Endometrial microvascular endothelial cells (primary cell): Measurements from ENCODE around the gene TKTL1. TPM values are rescaled to one million over a fixed set of nuclear protein-coding genes. Genes with fewer than 3 reads are reported as not detected.

Experiments
- in situ Hi-C: cut with HindIII; loops from 2 replicates; pipeline ENCODE4 v1.10.0; 2017; ENCODE audit warnings: low sequenced_read_pairs, low pct_unique_long_range_greater_than_20kb; ENCODE audit errors: inconsistent ontology term
- total RNA-seq: library from RNA; depleted of rRNA; stranded (reverse); fragments of >200 nt; gene quantifications from one replicate; pipeline ENCODE4 v1.2.3, GENCODE V29; 2015; ENCODE audit errors: inconsistent ontology term

TKTL1 gene
- total RNA-seq, 1 donor from 2014 or later: not detected

GRCh38 chrX:154355776-154356140, 60.2 kb downstream of the TKTL1 start:
- in situ Hi-C loops: no loop called here

GRCh38 chrX:154356596-154356995, 61.0 kb downstream of the TKTL1 start:
- in situ Hi-C loops: no loop called here

DNA sequence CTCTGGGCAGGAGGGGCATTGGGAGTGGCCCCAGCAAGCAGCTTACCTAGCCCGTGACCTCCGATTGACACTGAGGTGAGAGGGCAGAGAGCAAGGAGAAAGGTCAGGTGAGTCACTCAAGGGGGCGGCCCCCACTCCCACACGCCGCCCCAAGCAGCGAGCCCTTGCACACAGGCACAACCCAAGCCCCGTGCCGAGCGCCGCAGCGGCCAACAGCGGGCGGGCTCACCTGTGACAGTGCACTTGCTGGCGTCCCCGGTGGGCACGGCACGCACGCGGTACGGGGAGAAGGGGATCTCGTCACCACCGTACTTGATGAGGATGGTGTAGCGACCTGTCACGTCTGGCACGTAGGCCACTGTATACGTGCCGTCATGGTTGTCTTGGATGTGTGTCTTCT, 61.6 kb downstream of the TKTL1 start:
- in situ Hi-C loops: no loop called here

DNA sequence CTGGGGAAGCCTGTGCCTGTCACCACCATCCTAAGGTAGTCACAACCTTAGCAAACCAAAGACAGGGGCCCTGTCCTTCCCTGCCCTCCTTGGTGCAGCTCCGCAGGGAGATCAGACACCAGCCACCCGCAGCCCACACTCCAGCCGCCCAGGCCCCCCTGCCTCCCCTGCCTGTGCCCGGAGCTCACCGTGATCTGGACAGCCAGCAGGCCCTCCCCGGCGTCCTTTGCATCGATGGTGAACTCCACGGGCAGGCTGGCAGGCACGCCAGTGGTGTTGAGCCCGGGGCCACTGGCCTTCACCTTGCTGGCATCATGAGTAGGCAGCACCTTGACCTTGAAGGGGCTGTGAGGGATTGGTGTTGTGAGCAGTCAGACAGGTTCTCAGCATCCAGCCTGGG, 62.4 kb downstream of the TKTL1 start:
- in situ Hi-C loops: no loop called here

DNA sequence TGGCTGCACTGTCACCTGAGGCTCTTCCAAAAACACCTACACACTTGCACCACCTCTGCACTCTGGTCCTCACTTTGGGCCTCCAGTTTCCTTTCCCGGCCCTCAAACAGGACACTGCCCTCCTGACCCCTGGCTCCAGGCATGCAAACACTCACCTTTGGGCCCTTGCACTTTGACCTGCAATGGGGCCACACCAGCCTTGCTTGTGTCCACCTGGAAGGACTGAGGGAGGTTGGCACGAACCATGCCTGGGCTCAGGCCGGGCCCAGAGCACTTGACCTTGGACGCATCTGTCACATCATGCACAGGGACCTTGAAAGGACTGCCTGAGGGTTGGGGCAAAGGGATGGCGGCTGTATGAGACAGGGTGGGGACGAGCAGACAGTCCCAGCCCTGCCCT, 63.2 kb downstream of the TKTL1 start:
- in situ Hi-C loops: no loop called here

DNA sequence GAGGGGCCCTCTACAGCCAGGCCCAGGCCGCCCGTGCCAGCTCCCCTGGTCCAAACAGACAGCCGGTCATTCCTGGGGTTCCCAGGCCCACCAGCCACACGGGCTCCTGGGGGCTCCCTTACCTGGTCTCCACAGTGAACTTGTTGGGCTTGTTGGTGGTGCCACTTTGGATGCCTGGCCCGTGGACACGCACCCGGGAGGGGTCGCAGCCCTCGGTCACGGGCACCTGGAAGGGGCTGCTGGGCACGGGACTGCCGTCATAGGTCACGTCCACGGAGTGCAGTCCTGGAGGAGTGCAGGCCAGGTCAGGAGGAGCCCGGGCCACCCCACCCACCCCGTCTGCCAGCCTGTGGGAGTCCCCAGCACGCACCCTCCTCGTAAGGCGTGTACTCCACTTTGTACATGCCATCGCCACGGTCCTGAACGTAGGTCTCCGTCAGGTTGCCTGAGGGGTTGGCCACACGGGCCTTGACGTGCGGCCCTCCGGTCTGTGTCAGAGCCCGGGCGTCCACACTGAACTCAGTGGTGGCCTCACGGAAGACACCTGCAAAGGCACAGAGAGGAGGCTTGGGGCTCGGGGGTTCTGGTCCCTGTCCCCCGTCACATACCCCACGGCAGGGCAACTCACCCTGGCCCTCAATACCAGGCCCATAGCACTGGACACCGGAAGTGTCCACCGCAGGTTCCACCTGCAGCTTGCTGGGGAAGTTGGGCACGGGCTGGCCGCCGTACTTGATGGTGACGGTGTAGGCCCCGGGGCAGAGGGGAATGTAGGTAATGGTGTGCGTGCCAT, 64.0 kb downstream of the TKTL1 start:
- in situ Hi-C loops: no loop called here

GRCh38 chrX:154360155-154360713, 64.6 kb downstream of the TKTL1 start:
- in situ Hi-C loops: no loop called here

- in situ Hi-C loops: no loop called here
Measured at GRCh38 chrX:154362085-154362742, 66.6 kb downstream of the TKTL1 start.

DNA sequence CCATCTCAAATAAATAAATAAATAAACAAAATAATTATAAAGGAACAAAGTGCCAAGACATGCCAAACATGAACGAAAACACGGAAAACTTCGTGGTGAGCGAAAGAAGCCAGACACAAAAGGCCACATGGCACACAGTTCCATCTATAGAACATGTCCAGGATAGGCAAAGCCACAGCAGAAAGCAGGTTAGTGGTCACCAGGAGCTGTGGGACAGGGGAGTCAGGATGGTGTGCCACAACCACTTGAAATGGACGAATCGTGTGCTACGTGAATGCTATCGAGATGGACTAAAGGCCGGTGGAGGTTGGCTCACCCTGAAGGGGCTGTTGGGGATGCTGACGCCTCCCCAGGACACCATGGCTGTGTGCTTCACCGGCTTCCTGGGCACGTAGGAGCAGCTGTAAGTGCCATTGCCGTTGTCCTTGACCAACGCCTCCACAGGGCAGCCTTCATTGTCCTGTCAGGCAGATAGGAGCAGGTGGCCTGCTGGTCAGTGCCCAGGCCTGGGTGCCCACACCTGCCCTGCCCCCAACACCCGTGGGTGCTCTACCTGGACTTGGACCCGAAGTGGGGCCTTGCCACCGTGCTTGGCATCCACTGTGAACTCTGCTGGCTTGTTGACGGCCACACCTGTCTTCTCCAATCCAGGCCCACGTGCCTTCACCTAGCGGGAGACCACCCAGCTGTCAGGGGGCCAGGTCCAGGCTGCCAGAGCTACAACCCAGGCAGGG, 68.3 kb downstream of the TKTL1 start:
- in situ Hi-C loops: no loop called here

DNA sequence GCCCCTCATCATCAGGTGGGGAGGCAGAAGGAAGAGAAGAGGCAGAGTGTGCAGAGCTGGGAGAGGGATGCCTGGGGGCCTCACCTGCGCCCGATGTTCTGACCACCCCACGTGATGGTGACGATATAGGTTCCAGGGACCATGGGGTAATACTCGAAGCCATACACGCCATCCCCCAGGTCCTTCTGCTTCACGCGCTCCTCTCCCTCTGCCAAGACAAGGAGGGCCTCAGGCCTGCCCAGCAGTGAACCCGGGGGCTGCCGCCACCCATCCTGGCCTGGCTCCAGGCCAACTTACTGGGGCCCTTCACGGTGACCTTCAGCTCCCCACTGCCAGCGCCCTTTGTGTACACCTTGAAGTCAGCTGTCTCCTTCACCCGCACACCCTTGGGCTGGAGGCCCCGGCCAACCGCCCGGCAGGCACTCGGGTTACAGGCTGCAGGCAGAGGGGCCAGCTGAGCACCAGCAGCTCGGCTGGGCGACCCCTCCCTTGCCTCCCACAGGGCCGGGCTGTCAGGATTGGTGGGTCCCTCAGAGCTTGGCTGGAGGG, 69.5 kb downstream of the TKTL1 start:
- in situ Hi-C loops: no loop called here

DNA sequence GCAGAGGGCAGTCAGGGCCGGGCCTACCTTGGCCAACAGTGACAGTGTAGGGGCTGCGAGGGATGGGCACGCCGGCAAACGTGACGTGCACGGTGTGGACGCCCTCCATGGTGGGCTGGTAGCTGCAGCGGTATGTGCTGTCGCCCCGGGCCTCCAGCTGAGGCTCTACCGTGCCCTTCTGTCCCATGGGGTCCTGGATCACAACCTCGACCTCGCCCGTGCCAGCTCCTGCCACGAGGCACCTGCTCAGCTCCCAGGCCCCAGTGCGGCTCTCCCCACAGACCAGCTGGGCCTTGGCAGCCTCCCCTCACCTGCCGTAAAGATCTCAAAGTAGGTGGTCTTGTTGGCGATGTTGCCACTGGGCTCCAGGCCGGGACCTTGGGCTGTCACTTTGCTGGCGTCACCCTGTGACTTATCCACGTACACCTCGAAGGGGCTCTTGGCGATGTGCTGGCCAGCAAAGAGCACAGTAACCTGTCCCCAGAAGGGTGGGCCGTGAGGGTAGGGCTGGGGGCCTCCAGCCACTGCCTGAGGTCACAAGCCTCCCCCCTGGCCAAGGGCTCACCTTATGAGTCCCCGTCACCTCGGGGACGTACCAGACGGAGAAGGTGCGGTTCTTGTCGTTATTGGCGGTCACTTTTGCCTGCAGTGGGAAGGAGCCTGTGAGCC, 70.5 kb downstream of the TKTL1 start:
- in situ Hi-C loops: no loop called here

DNA sequence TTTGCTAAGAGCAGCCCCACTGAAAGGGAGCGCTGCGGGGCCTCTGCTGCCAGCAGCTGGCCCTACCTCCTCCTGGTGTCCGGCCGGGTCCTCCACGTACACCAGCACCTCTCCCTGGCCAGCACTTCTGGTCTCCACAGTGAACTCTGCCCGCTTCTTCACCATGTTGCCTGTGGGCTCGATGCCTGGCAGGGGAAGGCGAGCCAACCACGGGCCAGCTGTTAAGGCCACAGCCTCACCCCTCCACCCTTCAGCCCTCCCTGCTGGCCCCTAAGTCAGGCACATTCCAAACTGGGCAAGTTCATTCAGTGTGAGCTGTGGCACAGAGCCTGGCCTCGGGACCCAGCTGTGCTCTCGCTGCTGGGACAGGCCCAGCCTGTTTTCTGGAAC, 71.1 kb downstream of the TKTL1 start:
- in situ Hi-C loops: no loop called here

GRCh38 chrX:154367474-154368308, 72.1 kb downstream of the TKTL1 start:
- in situ Hi-C loops: no loop called here

- in situ Hi-C loops: no loop called here
Measured at GRCh38 chrX:154368630-154369448, 73.2 kb downstream of the TKTL1 start.

DNA sequence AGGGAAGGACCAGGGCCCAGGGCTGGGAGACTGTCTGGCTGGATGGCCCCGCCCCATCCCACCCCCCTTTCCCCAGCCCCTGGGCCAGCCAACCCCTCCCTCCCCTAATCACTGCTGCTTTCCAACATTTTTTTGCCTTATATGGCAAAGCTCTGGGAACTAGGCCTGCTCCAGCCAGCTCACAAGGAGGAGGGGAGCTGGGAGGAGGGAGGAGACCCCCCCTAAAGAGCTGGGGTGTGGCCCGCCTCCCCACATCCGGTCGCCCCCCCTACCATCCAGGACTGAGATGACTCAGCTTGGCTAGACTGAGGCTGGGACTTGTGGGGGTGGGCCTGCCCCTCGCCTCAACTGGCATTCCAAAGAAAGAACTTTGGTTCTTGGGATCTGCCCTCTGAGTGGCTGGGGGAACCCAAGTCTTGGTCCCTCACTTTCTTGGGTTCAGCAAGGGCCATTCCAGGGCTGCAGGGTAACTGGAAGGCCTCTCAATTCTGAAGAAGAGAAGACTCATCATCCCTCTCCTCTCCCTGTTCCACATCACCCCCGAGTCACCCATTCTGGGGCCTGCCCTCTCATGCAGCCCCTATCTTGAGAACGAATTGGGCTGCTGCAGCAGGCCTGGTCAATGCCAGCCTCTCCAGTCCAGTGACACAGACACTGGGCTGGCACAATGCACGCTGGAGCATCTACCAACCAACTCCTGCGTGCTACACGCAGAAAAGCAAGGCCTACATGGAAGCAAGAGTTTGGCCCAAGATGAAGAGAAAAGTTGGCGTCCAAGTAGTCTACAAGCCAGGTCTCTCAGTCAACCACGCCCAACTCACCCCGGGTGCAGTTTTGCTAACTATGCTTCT, 74.1 kb downstream of the TKTL1 start:
- in situ Hi-C loops: no loop called here

DNA sequence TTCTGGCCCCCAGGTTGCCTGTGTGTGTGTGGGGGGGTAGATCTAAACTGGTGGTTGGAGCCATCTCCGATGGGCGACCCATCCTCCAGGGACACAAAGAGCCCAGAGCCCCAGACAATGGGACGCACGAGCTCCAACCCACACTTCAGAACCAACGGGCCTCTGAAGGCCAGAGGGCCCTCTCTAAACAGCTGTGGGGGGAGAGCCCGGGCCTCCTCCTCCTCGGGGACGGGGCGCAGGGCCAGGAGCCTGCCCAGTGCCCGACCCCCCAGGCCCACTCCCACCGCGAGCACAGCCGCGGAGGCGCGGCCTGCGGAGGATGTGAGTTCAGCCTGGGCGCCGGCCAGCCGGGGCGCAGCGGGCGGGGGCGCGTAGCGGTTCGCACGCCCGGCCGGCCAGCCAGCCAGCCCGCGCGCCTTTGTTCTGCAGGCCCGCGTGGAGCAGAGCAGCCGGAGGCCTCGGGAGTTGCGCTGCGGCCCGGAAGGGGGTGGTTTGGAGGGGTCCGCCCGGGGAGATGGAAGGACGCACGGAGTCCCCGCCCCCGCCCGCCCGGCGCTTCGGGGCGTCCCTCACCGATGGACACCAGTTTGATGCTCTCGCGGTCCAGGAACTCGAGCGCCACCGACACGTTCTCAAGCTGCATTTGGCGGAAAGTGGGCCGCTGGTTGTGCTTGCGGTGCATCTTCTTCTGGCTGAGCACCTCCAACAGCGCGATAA, 74.9 kb downstream of the TKTL1 start:
- in situ Hi-C loops: no loop called here
